Panc1 (cell line): ENCODE data around the gene VCP. TPM values are rescaled to one million over a fixed set of nuclear protein-coding genes. Genes with fewer than 3 reads are reported as not detected.

Experiments
- ATAC-seq: fragments of 200-7000 bp; cut with Tn5 transposase; 2 replicates; pipeline ENCODE4 v1.9.1; 2020; ENCODE audit warnings: mild to moderate bottlenecking, moderate library complexity
- BruUV-seq: library from RNA; stranded (reverse); fragments of 400-500 nt; replicated peaks from 2 replicates; lab custom pipeline; 2021; lab: Mats Ljungman, UMichigan
- CTCF ChIA-PET: fragments of 300-600 bp; sonication (Branson Sonifier 250); formaldehyde crosslinking; loops from one replicate; lab custom pipeline; 2022; ENCODE audit warnings: antibody characterized with exemption; lab: Charles Lee
- POLR2A ChIA-PET: fragments of 300-600 bp; sonication (Branson Sonifier 250); formaldehyde crosslinking; loops from one replicate; lab custom pipeline; 2022; ENCODE audit warnings: antibody characterized with exemption; lab: Charles Lee
- DNase-seq: peaks from one replicate; pipeline ENCODE4 v3.0.0-alpha.2; 2010; ENCODE audit warnings: low read depth, low spot score
- H3K27ac ChIP-seq: 2 replicates; pipeline ENCODE4 v1.5.1; 2011; ENCODE audit warnings: mild to moderate bottlenecking, low read length, inconsistent platforms
- H3K27me3 ChIP-seq: fragments of 200-500 bp; sonication (Bioruptor generic); 2 replicates; pipeline ENCODE4 v1.6.0; 2014; ENCODE audit warnings: low read length, inconsistent platforms; ENCODE audit not compliant: control insufficient read depth, insufficient read depth
- H3K36me3 ChIP-seq: fragments of 200-500 bp; sonication (Bioruptor generic); 2 replicates; pipeline ENCODE4 v1.5.1; 2014; ENCODE audit warnings: inconsistent platforms, mild to moderate bottlenecking, low read length, moderate library complexity; ENCODE audit not compliant: control insufficient read depth, insufficient read depth
- H3K4me1 ChIP-seq: 2 replicates; pipeline ENCODE4 v1.5.1; 2011; ENCODE audit warnings: inconsistent platforms, mild to moderate bottlenecking, low read length, moderate library complexity; ENCODE audit not compliant: control insufficient read depth, insufficient read depth
- H3K4me3 ChIP-seq, 2 experiments: 2 replicates each; pipeline ENCODE4 v1.5.1; 2011 to 2012; ENCODE audit warnings: low read depth in 2 of 2, low read length in 2 of 2, mild to moderate bottlenecking in 2 of 2, inconsistent platforms in 1 of 2, moderate library complexity in 1 of 2
- H3K9me3 ChIP-seq: fragments of 200-500 bp; sonication (Bioruptor generic); 2 replicates; pipeline ENCODE4 v1.5.1; 2014; ENCODE audit warnings: low read depth, mild to moderate bottlenecking, inconsistent platforms, low read length, moderate library complexity; ENCODE audit not compliant: control insufficient read depth, insufficient read depth
- POLR2AphosphoS5 ChIP-seq: IDR thresholded peaks from 2 replicates; pipeline ENCODE4 v1.6.1; 2012; ENCODE audit warnings: mild to moderate bottlenecking, low read depth, low read length, moderate library complexity
- SIN3A ChIP-seq: IDR thresholded peaks from 2 replicates; pipeline ENCODE4 v1.6.1; 2012; ENCODE audit warnings: low read depth, mild to moderate bottlenecking, low read length, moderate library complexity, borderline replicate concordance; ENCODE audit not compliant: insufficient read depth
- TCF7L2 ChIP-seq: IDR thresholded peaks from 2 replicates; pipeline ENCODE4 v1.6.1; 2011; ENCODE audit warnings: mild to moderate bottlenecking, low read depth, low read length, inconsistent platforms
- in situ Hi-C: cut with HindIII; loops from 2 replicates; pipeline ENCODE4 v1.10.0; 2016; ENCODE audit warnings: low sequenced_read_pairs, low pct_unique_long_range_greater_than_20kb
- intact Hi-C: fragments of 100-400 bp; cut with micrococcal nuclease; formaldehyde crosslinking; loops from one replicate; pipeline ENCODE4 v1.10.0; 2022; ENCODE audit not compliant: unreplicated experiment
- total RNA-seq: library from RNA; stranded (reverse); gene quantifications from one replicate; pipeline ENCODE4 v1.2.1, GENCODE V29; 2021; ENCODE audit not compliant: unreplicated experiment
- TF ChIP-seq, protein P1 (sequence below), 2 experiments: IDR thresholded peaks; 2 replicates each; pipeline ENCODE4 v1.6.1; 2011 to 2012; ENCODE audit warnings: low read depth in 2 of 2, control low read depth in 1 of 2, low read length in 1 of 2, mild to moderate bottlenecking in 1 of 2, moderate library complexity in 1 of 2; ENCODE audit not compliant: insufficient read depth in 1 of 2
- TF ChIP-seq, protein P2 (sequence below): fragments of 450-650 bp; IDR thresholded peaks from 2 replicates; pipeline ENCODE4 v1.5.1; 2017; ENCODE audit warnings: mild to moderate bottlenecking

The VCP gene
- total RNA-seq, 1 experiment from 2014 or later, result 472 TPM

DNA sequence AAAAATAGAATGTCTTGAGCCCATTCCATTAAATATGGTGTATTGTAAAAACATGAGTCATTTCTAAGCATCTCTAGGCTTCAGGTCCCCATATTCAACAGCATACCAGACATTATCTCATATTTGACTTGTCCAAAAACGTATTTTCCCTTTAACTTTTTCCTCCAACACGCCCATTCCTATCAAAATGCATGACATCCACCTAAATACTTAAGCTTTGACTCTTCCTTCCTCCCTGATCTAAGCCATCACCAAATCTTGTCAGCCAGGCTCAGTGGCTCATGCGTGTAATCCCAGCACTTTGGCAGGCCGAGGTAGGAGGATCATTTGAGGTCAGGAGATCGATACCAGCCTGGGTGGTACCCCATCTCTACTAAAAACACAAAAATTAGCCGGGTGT is 23.9 kb downstream of the VCP start:
- H3K27ac ChIP-seq, result no peak overlapping the region
- in situ Hi-C loops, result no loop called here
- BruUV-seq, result no TSS peak
- ChIA-PET CTCF (no interaction called here), POLR2A (interaction anchor here (0.6 kb wide), 1 partner anchor 299 kb away, joined by 11 read pairs; no protein-coding TSS in a partner anchor)
- ATAC-seq (no peak), DNase-seq (no peak)
- no peaks in the 10 kb centered on the region for H3K9me3 ChIP-seq
- H3K36me3 ChIP-seq, result 0 out of 2 replicates have a peak, but pooled peaks cover 4% of the 10 kb centered on the region
- TF ChIP-seq, protein P1, sequence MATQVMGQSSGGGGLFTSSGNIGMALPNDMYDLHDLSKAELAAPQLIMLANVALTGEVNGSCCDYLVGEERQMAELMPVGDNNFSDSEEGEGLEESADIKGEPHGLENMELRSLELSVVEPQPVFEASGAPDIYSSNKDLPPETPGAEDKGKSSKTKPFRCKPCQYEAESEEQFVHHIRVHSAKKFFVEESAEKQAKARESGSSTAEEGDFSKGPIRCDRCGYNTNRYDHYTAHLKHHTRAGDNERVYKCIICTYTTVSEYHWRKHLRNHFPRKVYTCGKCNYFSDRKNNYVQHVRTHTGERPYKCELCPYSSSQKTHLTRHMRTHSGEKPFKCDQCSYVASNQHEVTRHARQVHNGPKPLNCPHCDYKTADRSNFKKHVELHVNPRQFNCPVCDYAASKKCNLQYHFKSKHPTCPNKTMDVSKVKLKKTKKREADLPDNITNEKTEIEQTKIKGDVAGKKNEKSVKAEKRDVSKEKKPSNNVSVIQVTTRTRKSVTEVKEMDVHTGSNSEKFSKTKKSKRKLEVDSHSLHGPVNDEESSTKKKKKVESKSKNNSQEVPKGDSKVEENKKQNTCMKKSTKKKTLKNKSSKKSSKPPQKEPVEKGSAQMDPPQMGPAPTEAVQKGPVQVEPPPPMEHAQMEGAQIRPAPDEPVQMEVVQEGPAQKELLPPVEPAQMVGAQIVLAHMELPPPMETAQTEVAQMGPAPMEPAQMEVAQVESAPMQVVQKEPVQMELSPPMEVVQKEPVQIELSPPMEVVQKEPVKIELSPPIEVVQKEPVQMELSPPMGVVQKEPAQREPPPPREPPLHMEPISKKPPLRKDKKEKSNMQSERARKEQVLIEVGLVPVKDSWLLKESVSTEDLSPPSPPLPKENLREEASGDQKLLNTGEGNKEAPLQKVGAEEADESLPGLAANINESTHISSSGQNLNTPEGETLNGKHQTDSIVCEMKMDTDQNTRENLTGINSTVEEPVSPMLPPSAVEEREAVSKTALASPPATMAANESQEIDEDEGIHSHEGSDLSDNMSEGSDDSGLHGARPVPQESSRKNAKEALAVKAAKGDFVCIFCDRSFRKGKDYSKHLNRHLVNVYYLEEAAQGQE (IDR thresholded peaks at IDR 0.05; ENCODE audit: insufficient read depth in 1 of 2, low read depth in 2 of 2, low read length in 1 of 2), result no peak
- no peak for TF ChIP-seq POLR2AphosphoS5
- TF ChIP-seq, protein P2, sequence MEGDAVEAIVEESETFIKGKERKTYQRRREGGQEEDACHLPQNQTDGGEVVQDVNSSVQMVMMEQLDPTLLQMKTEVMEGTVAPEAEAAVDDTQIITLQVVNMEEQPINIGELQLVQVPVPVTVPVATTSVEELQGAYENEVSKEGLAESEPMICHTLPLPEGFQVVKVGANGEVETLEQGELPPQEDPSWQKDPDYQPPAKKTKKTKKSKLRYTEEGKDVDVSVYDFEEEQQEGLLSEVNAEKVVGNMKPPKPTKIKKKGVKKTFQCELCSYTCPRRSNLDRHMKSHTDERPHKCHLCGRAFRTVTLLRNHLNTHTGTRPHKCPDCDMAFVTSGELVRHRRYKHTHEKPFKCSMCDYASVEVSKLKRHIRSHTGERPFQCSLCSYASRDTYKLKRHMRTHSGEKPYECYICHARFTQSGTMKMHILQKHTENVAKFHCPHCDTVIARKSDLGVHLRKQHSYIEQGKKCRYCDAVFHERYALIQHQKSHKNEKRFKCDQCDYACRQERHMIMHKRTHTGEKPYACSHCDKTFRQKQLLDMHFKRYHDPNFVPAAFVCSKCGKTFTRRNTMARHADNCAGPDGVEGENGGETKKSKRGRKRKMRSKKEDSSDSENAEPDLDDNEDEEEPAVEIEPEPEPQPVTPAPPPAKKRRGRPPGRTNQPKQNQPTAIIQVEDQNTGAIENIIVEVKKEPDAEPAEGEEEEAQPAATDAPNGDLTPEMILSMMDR, result no peak
- no peak for TF ChIP-seq SIN3A
- no peak for TF ChIP-seq TCF7L2
- no peaks in the 10 kb centered on the region for H3K27me3 ChIP-seq
- no peaks in the 10 kb centered on the region for H3K4me1 ChIP-seq
- intact Hi-C loops, result no loop called here
- H3K4me3 ChIP-seq, result no peak overlapping the region

DNA sequence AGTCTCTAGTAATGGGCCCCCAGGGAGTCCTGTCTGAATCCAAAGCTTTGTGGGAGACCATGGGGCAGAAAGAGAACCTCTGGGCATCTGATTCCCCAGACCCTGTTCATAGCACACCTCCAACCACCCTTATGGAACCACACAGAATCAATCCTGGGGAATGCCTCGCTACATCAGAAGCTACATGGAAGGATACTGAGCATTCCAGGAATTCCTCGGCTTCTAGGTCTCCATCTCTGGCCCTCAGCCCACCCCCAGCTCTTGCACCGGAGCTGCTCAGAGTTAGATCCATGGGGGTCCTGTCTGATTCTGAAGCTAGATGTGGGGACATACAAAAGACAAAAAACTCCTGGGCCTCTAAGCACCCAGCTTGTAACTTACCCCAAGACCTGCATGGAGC is 28.4 kb downstream of the VCP start:
- H3K27ac ChIP-seq, result no peak overlapping the region
- in situ Hi-C loops (no loop called here), intact Hi-C loops (no loop called here)
- no peak for TF ChIP-seq SIN3A
- TF ChIP-seq, protein P1 (IDR thresholded peaks at IDR 0.05; ENCODE audit: insufficient read depth in 1 of 2, low read depth in 2 of 2, low read length in 1 of 2), result no peak
- TF ChIP-seq POLR2AphosphoS5, result no peak
- TF ChIP-seq, protein P2, result no peak
- TF ChIP-seq TCF7L2, result no peak
- 0 out of 2 replicates have a peak, but pooled peaks cover 4% of the 10 kb centered on the region for H3K36me3 ChIP-seq
- ATAC-seq, result no peak
- no peaks in the 10 kb centered on the region for H3K4me1 ChIP-seq
- H3K4me3 ChIP-seq, result no peak overlapping the region
- H3K9me3 ChIP-seq, result no peaks in the 10 kb centered on the region
- no peaks in the 10 kb centered on the region for H3K27me3 ChIP-seq
- no peak for DNase-seq
- POLR2A ChIA-PET, result no interaction called here
- CTCF ChIA-PET, result no interaction called here
- BruUV-seq, result no TSS peak
